Measurements from ENCODE around the gene CDC16. TPM values are rescaled to one million over a fixed set of nuclear protein-coding genes. Genes with fewer than 3 reads are reported as not detected.
A peak's percentile ranks its signal among the peaks of the same experiment; 100 is the strongest.

Gene CDC16
- total and polyA plus RNA-seq, 2 of the 13 experiments (the other 11 are each of a cell fraction or from before 2014, with no cell fraction given): 24.2 to 60.9 TPM

DNA sequence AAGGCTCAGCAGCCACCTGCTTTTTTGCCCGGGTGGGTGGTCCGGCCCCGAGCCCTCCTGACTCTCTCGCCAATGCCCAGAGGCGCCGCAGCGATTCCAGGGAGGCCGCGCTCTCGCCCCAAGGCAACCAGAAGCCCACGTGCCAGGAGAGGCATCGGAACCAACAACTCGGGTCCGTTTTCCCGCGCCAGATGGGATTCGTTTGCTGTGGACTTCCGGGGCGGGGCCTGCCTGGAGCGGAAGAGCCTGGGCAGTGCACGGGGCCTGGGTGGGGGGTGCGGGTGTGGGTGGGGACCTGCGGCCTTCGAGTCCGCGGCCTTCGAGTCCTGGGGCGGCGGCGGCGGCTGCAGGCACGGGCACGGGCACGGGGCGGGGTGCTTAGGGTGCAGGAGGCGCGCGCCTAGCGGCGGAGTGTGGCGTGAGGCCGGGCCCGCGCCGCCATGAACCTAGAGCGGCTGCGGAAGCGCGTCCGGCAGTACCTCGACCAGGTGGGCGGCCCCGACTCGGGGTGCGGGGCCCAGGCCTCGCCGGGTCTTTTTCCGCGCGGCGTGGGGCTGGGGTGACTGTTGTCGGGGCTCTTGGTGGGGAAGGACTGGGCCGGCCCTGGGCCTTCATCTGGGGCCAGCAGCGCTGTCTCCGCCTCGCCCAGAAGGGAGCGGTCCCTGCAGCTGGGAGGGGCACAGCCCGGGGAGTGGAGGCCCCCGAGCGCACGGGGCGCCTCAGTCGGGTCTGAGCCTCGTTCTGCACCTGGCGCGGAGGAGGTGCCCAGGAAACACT, at the start of gene CDC16 (continued):
- TF ChIP-seq, protein P1, sequence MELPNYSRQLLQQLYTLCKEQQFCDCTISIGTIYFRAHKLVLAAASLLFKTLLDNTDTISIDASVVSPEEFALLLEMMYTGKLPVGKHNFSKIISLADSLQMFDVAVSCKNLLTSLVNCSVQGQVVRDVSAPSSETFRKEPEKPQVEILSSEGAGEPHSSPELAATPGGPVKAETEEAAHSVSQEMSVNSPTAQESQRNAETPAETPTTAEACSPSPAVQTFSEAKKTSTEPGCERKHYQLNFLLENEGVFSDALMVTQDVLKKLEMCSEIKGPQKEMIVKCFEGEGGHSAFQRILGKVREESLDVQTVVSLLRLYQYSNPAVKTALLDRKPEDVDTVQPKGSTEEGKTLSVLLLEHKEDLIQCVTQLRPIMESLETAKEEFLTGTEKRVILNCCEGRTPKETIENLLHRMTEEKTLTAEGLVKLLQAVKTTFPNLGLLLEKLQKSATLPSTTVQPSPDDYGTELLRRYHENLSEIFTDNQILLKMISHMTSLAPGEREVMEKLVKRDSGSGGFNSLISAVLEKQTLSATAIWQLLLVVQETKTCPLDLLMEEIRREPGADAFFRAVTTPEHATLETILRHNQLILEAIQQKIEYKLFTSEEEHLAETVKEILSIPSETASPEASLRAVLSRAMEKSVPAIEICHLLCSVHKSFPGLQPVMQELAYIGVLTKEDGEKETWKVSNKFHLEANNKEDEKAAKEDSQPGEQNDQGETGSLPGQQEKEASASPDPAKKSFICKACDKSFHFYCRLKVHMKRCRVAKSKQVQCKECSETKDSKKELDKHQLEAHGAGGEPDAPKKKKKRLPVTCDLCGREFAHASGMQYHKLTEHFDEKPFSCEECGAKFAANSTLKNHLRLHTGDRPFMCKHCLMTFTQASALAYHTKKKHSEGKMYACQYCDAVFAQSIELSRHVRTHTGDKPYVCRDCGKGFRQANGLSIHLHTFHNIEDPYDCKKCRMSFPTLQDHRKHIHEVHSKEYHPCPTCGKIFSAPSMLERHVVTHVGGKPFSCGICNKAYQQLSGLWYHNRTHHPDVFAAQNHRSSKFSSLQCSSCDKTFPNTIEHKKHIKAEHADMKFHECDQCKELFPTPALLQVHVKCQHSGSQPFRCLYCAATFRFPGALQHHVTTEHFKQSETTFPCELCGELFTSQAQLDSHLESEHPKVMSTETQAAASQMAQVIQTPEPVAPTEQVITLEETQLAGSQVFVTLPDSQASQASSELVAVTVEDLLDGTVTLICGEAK (IDR thresholded peaks at IDR 0.05): peak; percentile 78
- TF ChIP-seq, protein P1 (CRISPR knock-in tag; IDR thresholded peaks at IDR 0.05): peak; percentile 68
- no peak for TF ChIP-seq SRSF9 (IDR thresholded peaks at IDR 0.05; ENCODE audit: borderline replicate concordance, insufficient read depth, low read depth, low read length, poor library complexity, severe bottlenecking)
- TF ChIP-seq, protein P2, sequence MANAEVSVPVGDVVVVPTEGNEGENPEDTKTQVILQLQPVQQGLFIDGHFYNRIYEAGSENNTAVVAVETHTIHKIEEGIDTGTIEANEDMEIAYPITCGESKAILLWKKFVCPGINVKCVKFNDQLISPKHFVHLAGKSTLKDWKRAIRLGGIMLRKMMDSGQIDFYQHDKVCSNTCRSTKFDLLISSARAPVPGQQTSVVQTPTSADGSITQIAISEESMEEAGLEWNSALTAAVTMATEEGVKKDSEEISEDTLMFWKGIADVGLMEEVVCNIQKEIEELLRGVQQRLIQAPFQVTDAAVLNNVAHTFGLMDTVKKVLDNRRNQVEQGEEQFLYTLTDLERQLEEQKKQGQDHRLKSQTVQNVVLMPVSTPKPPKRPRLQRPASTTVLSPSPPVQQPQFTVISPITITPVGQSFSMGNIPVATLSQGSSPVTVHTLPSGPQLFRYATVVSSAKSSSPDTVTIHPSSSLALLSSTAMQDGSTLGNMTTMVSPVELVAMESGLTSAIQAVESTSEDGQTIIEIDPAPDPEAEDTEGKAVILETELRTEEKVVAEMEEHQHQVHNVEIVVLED (CRISPR knock-in tag; IDR thresholded peaks at IDR 0.05; ENCODE audit: borderline replicate concordance): peak; percentile 65
- no peak for TF ChIP-seq ZNF713 (CRISPR knock-in tag; IDR thresholded peaks at IDR 0.05)
- TF ChIP-seq IRX3 (CRISPR knock-in tag; IDR thresholded peaks at IDR 0.05; ENCODE audit: borderline replicate concordance, low read depth): peak; percentile 87
- TF ChIP-seq MATR3 (CRISPR knock-in tag; IDR thresholded peaks at IDR 0.05): no peak
- no peak for TF ChIP-seq ZNF24 (IDR thresholded peaks at IDR 0.05)
- TF ChIP-seq, protein P3, sequence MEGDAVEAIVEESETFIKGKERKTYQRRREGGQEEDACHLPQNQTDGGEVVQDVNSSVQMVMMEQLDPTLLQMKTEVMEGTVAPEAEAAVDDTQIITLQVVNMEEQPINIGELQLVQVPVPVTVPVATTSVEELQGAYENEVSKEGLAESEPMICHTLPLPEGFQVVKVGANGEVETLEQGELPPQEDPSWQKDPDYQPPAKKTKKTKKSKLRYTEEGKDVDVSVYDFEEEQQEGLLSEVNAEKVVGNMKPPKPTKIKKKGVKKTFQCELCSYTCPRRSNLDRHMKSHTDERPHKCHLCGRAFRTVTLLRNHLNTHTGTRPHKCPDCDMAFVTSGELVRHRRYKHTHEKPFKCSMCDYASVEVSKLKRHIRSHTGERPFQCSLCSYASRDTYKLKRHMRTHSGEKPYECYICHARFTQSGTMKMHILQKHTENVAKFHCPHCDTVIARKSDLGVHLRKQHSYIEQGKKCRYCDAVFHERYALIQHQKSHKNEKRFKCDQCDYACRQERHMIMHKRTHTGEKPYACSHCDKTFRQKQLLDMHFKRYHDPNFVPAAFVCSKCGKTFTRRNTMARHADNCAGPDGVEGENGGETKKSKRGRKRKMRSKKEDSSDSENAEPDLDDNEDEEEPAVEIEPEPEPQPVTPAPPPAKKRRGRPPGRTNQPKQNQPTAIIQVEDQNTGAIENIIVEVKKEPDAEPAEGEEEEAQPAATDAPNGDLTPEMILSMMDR (CRISPR knock-in tag; IDR thresholded peaks at IDR 0.05): 0 out of 2 replicates have a peak, but pooled peaks have one; percentile 2
- TF ChIP-seq EHMT2 (IDR thresholded peaks at IDR 0.05; ENCODE audit: borderline replicate concordance, low read depth, low read length): peak; percentile 94; the same call in 1 of the 2 replicates
- TF ChIP-seq RFX1 (IDR thresholded peaks at IDR 0.05): no peak
- TF ChIP-seq, protein P4, sequence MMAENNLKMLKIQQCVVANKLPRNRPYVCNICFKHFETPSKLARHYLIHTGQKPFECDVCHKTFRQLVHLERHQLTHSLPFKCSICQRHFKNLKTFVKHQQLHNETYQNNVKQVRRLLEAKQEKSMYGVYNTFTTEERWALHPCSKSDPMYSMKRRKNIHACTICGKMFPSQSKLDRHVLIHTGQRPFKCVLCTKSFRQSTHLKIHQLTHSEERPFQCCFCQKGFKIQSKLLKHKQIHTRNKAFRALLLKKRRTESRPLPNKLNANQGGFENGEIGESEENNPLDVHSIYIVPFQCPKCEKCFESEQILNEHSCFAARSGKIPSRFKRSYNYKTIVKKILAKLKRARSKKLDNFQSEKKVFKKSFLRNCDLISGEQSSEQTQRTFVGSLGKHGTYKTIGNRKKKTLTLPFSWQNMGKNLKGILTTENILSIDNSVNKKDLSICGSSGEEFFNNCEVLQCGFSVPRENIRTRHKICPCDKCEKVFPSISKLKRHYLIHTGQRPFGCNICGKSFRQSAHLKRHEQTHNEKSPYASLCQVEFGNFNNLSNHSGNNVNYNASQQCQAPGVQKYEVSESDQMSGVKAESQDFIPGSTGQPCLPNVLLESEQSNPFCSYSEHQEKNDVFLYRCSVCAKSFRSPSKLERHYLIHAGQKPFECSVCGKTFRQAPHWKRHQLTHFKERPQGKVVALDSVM (CRISPR knock-in tag; IDR thresholded peaks at IDR 0.05): peak; percentile 50; the same call in 1 of the 2 replicates
- no peak for TF ChIP-seq ZMYM3 (CRISPR knock-in tag; IDR thresholded peaks at IDR 0.05)
